NT2/D1 (cell line): Measurements from ENCODE around the gene PPP2R3A.

ENCODE experiments used
- YY1 ChIP-seq: IDR thresholded peaks from 2 replicates; pipeline ENCODE4 v1.6.1; 2011; ENCODE audit not compliant: insufficient read length, insufficient read depth
- ZNF274 ChIP-seq: IDR thresholded peaks from 2 replicates; pipeline ENCODE4 v1.6.1; 2011; ENCODE audit warnings: mild to moderate bottlenecking, low read depth, low read length

GRCh38 chr3:135970506-135971116 is 5.1 kb downstream of the PPP2R3A start:
- TF ChIP-seq YY1: no peak
- TF ChIP-seq ZNF274: no peak
